B cell (primary cell): ENCODE results near the gene TSKU. TPM values are rescaled to one million over a fixed set of nuclear protein-coding genes. Genes with fewer than 3 reads are reported as not detected.

Experiments
- ATAC-seq: fragments of 200-7000 bp; cut with Tn5 transposase; one replicate; pipeline ENCODE4 v1.10.0; 2021; ENCODE audit warnings: low read depth, mild to moderate bottlenecking, moderate number of reproducible peaks, moderate library complexity
- CTCF ChIA-PET: fragments of 350-600 bp; sonication (Branson Sonifier 250); formaldehyde crosslinking; loops from one replicate; lab custom pipeline; 2021; ENCODE audit warnings: antibody characterized with exemption, inconsistent platforms; lab: Charles Lee
- POLR2A ChIA-PET: fragments of 350-600 bp; sonication (Branson Sonifier 250); formaldehyde crosslinking; loops from one replicate; lab custom pipeline; 2021; ENCODE audit warnings: antibody characterized with exemption; lab: Charles Lee
- DNase-seq: peaks from one replicate; pipeline ENCODE4 v3.0.0; 2013
- H2AFZ ChIP-seq: 2 replicates; pipeline ENCODE4 v1.6.1; 2012; ENCODE audit warnings: mild to moderate bottlenecking, low read depth, low read length; ENCODE audit not compliant: insufficient read depth, poor library complexity, severe bottlenecking
- H3K27ac ChIP-seq, 2 donors: 1 replicate in 1 of 2; 2 replicates in 1 of 2; pipeline ENCODE4 v1.5.1; 2012 to 2013; ENCODE audit warnings: low read length in 2 of 2, mild to moderate bottlenecking in 2 of 2, moderate library complexity in 1 of 2
- H3K27me3 ChIP-seq, 4 experiments: fragments of 200-600 bp in 1 of 4; sonication (generic) in 1 of 4; replicated peaks in 1 of 4; 1 replicate in 2 of 4; 2 replicates in 2 of 4; pipeline versions ENCODE4 v1.6.1 to v1.7.0; 2013 to 2016; ENCODE audit warnings: low read length in 3 of 4, mild to moderate bottlenecking in 2 of 4, mixed read lengths in 1 of 4, moderate library complexity in 1 of 4; ENCODE audit not compliant: insufficient read depth in 4 of 4, control insufficient read depth in 3 of 4; ENCODE audit errors: control extremely low read depth in 1 of 4
- H3K36me3 ChIP-seq, 2 experiments: replicated peaks in 1 of 2; 1 replicate in 1 of 2; 2 replicates in 1 of 2; pipeline versions ENCODE4 v1.6.1 to v1.7.1; 2013; ENCODE audit warnings: low read length in 1 of 2; ENCODE audit not compliant: insufficient read depth in 2 of 2, control insufficient read depth in 1 of 2; ENCODE audit errors: control extremely low read depth in 1 of 2, extremely low read depth in 1 of 2
- H3K4me1 ChIP-seq, 2 donors: fragments of 200-600 bp in 1 of 2; sonication (generic) in 1 of 2; 1 replicate in 1 of 2; 2 replicates in 1 of 2; pipeline versions ENCODE4 v1.5.1 to v1.6.1; 2013 to 2017; ENCODE audit warnings: low read length in 2 of 2; ENCODE audit not compliant: control insufficient read depth in 2 of 2, insufficient read depth in 2 of 2
- H3K4me2 ChIP-seq: replicated peaks from 2 replicates; pipeline ENCODE3; 2012; ENCODE audit warnings: mild to moderate bottlenecking, low read depth, low read length; ENCODE audit not compliant: poor library complexity, severe bottlenecking
- H3K4me3 ChIP-seq, 5 experiments: fragments of 200-600 bp in 1 of 5; sonication (generic) in 1 of 5; 1 replicate in 3 of 5; 2 replicates in 2 of 5; pipeline versions ENCODE4 v1.5.1 to v1.7.0; 2011 to 2016; ENCODE audit warnings: low read length in 4 of 5, mild to moderate bottlenecking in 4 of 5, low read depth in 2 of 5, control low read depth in 1 of 5, moderate library complexity in 1 of 5; ENCODE audit not compliant: insufficient read depth in 1 of 5; ENCODE audit errors: control extremely low read depth in 1 of 5, extremely low read depth in 1 of 5
- H3K79me2 ChIP-seq: fragments of 200-600 bp; sonication (generic); one replicate; pipeline ENCODE4 v1.6.0; 2016; ENCODE audit warnings: low read length; ENCODE audit not compliant: control insufficient read depth, insufficient read depth
- H3K9ac ChIP-seq: fragments of 200-600 bp; sonication (generic); 2 replicates; pipeline ENCODE4 v1.6.1; 2017; ENCODE audit warnings: mild to moderate bottlenecking, low read length, moderate library complexity
- H3K9me3 ChIP-seq, 3 donors: one replicate each; pipeline versions ENCODE4 v1.6.1 to v1.7.1; 2013; ENCODE audit warnings: low read length in 2 of 3; ENCODE audit not compliant: control insufficient read depth in 2 of 3, insufficient read depth in 1 of 3; ENCODE audit errors: control extremely low read depth in 1 of 3
- H4K20me1 ChIP-seq: 2 replicates; pipeline ENCODE4 v1.6.0; 2012; ENCODE audit warnings: mild to moderate bottlenecking, low read length; ENCODE audit not compliant: insufficient read depth, control insufficient read depth, poor library complexity, severe bottlenecking
- H3K27ac Mint-ChIP-seq: one replicate; pipeline ENCODE4 v1.8.0; 2021; ENCODE audit warnings: mixed read lengths
- H3K27me3 Mint-ChIP-seq: one replicate; pipeline ENCODE4 v1.8.0; 2021; ENCODE audit warnings: mixed read lengths
- H3K4me1 Mint-ChIP-seq: one replicate; pipeline ENCODE4 v1.8.0; 2021; ENCODE audit warnings: mixed read lengths
- H3K4me3 Mint-ChIP-seq: one replicate; pipeline ENCODE4 v1.8.0; 2021; ENCODE audit warnings: mixed read lengths
- H3K9me3 Mint-ChIP-seq: one replicate; pipeline ENCODE4 v1.8.0; 2022; ENCODE audit warnings: mixed read lengths; ENCODE audit not compliant: insufficient read depth
- WGBS: methylation state at CpG from one replicate; pipeline ENCODE4 v1.1.5; 2013; ENCODE audit warnings: missing lambda C conversion rate; ENCODE audit not compliant: insufficient coverage; 5-methylcytosine and 5-hydroxymethylcytosine counted together
- intact Hi-C: fragments of 100-400 bp; cut with micrococcal nuclease; formaldehyde crosslinking; loops from one replicate; pipeline ENCODE4 v1.10.0; 2022
- polyA plus RNA-seq: library from polyadenylated mRNA; depleted of rRNA; stranded (reverse); fragments of >200 nt; gene quantifications from 2 replicates; pipeline ENCODE4 v1.2.3, GENCODE V29; 2012
- total RNA-seq, 2 donors: library from RNA; stranded (reverse); fragments of 120-200 nt in 1 of 2; gene quantifications; 1 replicate in 1 of 2; 2 replicates in 1 of 2; pipeline versions ENCODE4 v1.2.3 to v1.2.4, GENCODE V29; 2013 to 2022
- TF ChIP-seq, protein P1 (sequence below): fragments of 200-600 bp; IDR thresholded peaks from one replicate; pipeline ENCODE4 v1.8.0; 2022; ENCODE audit warnings: antibody characterized with exemption, mild to moderate bottlenecking

The TSKU gene
- total and polyA plus RNA-seq, 2 donors (not counting 1 experiment from before 2014, with no cell fraction given) = not detected

DNA sequence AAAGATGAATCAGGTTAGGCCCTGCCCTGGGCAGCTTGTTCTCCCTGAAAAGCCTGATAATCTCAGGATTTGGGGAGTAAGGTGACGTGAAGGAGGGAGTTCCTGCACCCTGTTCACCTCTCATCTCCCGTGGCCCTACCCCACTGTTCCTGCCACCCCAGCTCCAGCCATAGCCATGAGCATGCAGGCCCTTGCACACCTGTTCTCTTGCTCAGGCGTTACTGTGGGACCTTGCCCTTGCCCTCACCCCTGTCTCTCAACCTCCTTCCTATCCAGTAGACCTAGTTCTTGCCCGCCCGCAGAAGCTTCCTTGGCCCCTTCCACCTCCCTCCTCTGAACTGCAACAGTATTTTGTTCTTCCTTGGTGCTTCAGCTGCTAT is 15.0 kb downstream of the TSKU start:
- Histone ChIP-seq H3K27ac (no peak overlapping the region), H2AFZ (peak overlapping the region; percentile 80), H3K27me3 (peaks cover 0 to 12% (median 1%) of the 10 kb centered on the region in 4 experiments), H3K4me1 (peaks cover 5 to 10% of the 10 kb centered on the region in 2 donors), H3K79me2 (no peaks in the 10 kb centered on the region), H4K20me1 (no peaks in the 10 kb centered on the region), H3K9me3 (no peaks in the 10 kb centered on the region), H3K4me3 (no peak overlapping the region), H3K36me3 (no peaks in the 10 kb centered on the region), H3K9ac (no peak overlapping the region), H3K4me2 (no peak overlapping the region)
- Mint-ChIP-seq H3K4me1 (peaks cover 11% of the 10 kb centered on the region), H3K4me3 (peak overlapping the region; percentile 64), H3K9me3 (no peaks in the 10 kb centered on the region), H3K27ac (no peak overlapping the region), H3K27me3 (peaks cover 14% of the 10 kb centered on the region)
- no peak for DNase-seq
- intact Hi-C loops = no loop called here
- ATAC-seq = no peak
- TF ChIP-seq, protein P1, sequence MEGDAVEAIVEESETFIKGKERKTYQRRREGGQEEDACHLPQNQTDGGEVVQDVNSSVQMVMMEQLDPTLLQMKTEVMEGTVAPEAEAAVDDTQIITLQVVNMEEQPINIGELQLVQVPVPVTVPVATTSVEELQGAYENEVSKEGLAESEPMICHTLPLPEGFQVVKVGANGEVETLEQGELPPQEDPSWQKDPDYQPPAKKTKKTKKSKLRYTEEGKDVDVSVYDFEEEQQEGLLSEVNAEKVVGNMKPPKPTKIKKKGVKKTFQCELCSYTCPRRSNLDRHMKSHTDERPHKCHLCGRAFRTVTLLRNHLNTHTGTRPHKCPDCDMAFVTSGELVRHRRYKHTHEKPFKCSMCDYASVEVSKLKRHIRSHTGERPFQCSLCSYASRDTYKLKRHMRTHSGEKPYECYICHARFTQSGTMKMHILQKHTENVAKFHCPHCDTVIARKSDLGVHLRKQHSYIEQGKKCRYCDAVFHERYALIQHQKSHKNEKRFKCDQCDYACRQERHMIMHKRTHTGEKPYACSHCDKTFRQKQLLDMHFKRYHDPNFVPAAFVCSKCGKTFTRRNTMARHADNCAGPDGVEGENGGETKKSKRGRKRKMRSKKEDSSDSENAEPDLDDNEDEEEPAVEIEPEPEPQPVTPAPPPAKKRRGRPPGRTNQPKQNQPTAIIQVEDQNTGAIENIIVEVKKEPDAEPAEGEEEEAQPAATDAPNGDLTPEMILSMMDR = no peak
- 100% methylated on average over 4 of the region's 5 CpGs for WGBS
- CTCF ChIA-PET = interaction anchor here (1.0 to 9.0 kb wide), 10 partner anchors 9 to 591 kb away, joined by 3 to 70 read pairs (median 6); no protein-coding TSS in a partner anchor
- POLR2A ChIA-PET = no interaction called here

DNA sequence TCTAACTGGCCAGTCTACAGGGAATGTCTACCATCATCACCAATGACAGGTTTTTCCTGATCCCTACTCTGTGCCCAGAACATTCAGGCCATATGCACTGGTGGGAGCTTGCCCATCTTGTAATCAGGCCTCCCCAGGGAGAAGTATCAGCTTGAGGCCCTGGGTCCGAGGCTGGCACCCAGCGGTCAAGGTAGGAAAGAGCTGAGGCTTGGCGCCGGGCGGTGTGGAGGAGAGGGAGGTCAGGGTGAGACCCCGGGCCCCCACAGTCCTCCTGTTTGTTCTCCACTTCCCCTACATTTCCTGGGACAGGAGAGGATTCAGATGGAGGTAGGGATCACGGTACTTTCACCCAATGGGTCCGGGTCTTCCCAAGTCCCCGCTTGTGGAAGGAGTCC is 15.5 kb downstream of the TSKU start:
- Mint-ChIP-seq H3K27ac (no peak overlapping the region), H3K4me1 (peaks cover 11% of the 10 kb centered on the region), H3K27me3 (peaks cover 19% of the 10 kb centered on the region), H3K9me3 (no peaks in the 10 kb centered on the region), H3K4me3 (peak overlapping the region; percentile 64)
- intact Hi-C loops = loop anchor here (1.0 kb wide), 1 partner anchor 77 kb away; no protein-coding TSS in a partner anchor
- Histone ChIP-seq H3K4me2 (peak overlapping the region; percentile 77), H3K36me3 (no peaks in the 10 kb centered on the region), H3K9ac (peak overlapping the region; percentile 49), H3K9me3 (no peaks in the 10 kb centered on the region), H3K27me3 (peaks cover 0 to 12% (median 1%) of the 10 kb centered on the region in 4 experiments), H3K4me3 (peak overlapping the region in 1 of 5 experiments; percentile 45), H3K27ac (no peak overlapping the region), H2AFZ (peak overlapping the region; percentile 80), H3K79me2 (no peaks in the 10 kb centered on the region), H4K20me1 (no peaks in the 10 kb centered on the region), H3K4me1 (peaks cover 5 to 10% of the 10 kb centered on the region in 2 donors)
- ChIA-PET POLR2A (no interaction called here), CTCF (interaction anchor here (1.0 to 9.0 kb wide), 11 partner anchors 9 to 591 kb away, joined by 3 to 70 read pairs (median 6); no protein-coding TSS in a partner anchor)
- DNase-seq (no peak), ATAC-seq (no peak)
- 73% methylated on average over 3 of the region's 9 CpGs for whole genome bisulfite sequencing
- TF ChIP-seq, protein P1 = no peak
